ENCODE measurements around the gene VCX.

GRCh38 chrX:7889135-7889534 is 46.2 kb downstream of the VCX start:
- TF ChIP-seq CTCF (IDR thresholded peaks at IDR 0.05) = no peak
- TF ChIP-seq POLR2A (IDR thresholded peaks at IDR 0.05) = no peak
